ENCODE results near the gene ERGIC1.

The ERGIC1 gene

DNA sequence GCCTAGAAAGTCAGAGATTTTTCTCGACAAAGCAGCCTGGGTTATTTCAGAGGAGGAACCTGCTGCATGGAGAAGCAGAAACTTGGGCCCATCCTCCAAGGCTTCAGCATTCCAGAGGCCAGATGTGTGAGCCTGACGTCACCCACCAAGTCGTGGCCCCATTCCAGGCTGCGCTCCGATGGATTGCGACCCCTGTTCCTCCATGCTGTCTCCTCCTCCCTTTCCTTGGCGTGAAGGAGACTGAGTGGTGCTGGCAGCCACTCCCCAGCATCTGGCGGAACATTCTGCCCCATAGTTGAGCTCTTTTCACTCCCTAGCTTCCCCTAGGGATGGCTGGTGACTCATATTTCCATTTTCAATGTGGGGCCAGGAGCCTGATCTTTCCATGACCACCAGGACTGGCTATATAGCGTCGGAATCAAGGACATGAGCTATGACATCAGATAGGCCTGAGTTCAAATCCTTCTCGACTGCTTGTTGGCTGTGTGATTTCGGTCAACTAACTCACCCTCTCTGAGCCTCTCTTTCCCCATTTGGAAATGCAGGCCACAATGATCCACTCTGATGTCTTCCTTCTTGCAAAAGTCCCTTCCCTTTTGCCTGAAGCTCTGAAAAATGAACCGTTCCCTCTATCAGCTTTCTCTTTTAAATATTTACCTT, 38.6 kb upstream of the ERGIC1 start:
- H3K27ac ChIP-seq, result no peak overlapping the region
- H3K79me2 ChIP-seq (ENCODE audit: insufficient read depth, low read depth), result no peaks in the 10 kb centered on the region
- no peaks in the 10 kb centered on the region for H3K4me1 ChIP-seq (ENCODE audit: low read depth, poor library complexity, severe bottlenecking)
- TF ChIP-seq, protein P1, sequence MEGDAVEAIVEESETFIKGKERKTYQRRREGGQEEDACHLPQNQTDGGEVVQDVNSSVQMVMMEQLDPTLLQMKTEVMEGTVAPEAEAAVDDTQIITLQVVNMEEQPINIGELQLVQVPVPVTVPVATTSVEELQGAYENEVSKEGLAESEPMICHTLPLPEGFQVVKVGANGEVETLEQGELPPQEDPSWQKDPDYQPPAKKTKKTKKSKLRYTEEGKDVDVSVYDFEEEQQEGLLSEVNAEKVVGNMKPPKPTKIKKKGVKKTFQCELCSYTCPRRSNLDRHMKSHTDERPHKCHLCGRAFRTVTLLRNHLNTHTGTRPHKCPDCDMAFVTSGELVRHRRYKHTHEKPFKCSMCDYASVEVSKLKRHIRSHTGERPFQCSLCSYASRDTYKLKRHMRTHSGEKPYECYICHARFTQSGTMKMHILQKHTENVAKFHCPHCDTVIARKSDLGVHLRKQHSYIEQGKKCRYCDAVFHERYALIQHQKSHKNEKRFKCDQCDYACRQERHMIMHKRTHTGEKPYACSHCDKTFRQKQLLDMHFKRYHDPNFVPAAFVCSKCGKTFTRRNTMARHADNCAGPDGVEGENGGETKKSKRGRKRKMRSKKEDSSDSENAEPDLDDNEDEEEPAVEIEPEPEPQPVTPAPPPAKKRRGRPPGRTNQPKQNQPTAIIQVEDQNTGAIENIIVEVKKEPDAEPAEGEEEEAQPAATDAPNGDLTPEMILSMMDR (conservative IDR thresholded peaks at IDR 0.05; ENCODE audit: low read depth, low read length), result no peak
- no peaks in the 10 kb centered on the region for H3K27me3 ChIP-seq (ENCODE audit: insufficient read depth, low read depth)
- H3K9ac ChIP-seq, result no peak overlapping the region
- no peaks in the 10 kb centered on the region for H4K20me1 ChIP-seq (ENCODE audit: insufficient read depth)
- no peak overlapping the region for H3K4me3 ChIP-seq (IDR thresholded peaks at IDR 0.05; ENCODE audit: insufficient read depth, low read depth, low read length)
- no peak overlapping the region for H3K4me2 ChIP-seq
- H2AFZ ChIP-seq (ENCODE audit: low read depth), result no peak overlapping the region
- no peaks in the 10 kb centered on the region for H3K36me3 ChIP-seq (ENCODE audit: insufficient read depth)

DNA sequence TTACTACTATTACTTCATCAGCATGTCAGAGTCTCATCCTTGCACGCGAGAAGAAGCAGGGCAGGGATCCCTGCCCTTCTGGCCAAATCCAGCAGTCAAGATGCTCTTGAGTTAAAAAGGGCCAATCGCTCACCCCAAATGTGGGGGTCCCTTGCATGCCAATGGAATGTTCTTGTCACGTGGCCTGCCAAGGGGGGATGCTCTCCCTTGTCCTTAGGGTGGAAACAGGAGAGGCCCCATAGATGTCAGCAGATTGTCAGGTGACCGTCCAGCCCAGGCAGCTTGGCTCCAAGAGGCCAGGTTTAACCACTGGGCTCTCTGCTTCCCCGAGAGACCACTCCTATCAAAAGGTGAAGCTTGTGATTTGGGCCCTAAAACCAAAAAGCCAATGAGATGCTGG, 37.7 kb upstream of the ERGIC1 start:
- H3K4me2 ChIP-seq, result no peak overlapping the region
- H3K9ac ChIP-seq, result no peak overlapping the region
- H4K20me1 ChIP-seq (ENCODE audit: insufficient read depth), result no peaks in the 10 kb centered on the region
- H3K27ac ChIP-seq, result no peak overlapping the region
- no peaks in the 10 kb centered on the region for H3K4me1 ChIP-seq (ENCODE audit: low read depth, poor library complexity, severe bottlenecking)
- H2AFZ ChIP-seq (ENCODE audit: low read depth), result no peak overlapping the region
- no peaks in the 10 kb centered on the region for H3K79me2 ChIP-seq (ENCODE audit: insufficient read depth, low read depth)
- no peak overlapping the region for H3K4me3 ChIP-seq (IDR thresholded peaks at IDR 0.05; ENCODE audit: insufficient read depth, low read depth, low read length)
- H3K36me3 ChIP-seq (ENCODE audit: insufficient read depth), result no peaks in the 10 kb centered on the region
- TF ChIP-seq, protein P1 (conservative IDR thresholded peaks at IDR 0.05; ENCODE audit: low read depth, low read length), result no peak
- no peaks in the 10 kb centered on the region for H3K27me3 ChIP-seq (ENCODE audit: insufficient read depth, low read depth)

DNA sequence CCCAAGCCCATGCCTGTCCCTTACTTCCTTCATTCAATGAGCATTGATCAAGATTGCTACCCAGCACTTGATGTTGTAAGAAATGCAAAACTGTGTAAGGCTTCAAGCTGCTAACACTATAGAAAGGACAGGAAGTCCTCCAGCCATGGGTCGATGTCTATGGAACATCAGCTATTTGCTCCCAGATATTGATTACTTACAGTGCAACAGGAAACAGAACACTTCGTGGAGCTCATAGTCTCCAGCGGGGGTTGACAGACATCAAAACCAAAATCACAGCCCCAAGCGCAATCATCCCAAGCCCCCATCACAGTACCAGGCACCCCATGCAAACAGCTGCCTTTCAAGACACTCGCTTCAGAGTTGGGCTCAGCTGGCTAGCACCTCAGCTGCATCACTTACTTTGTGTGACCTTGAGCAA, 36.3 kb upstream of the ERGIC1 start:
- no peak overlapping the region for H3K4me2 ChIP-seq
- no peaks in the 10 kb centered on the region for H4K20me1 ChIP-seq (ENCODE audit: insufficient read depth)
- no peaks in the 10 kb centered on the region for H3K27me3 ChIP-seq (ENCODE audit: insufficient read depth, low read depth)
- TF ChIP-seq, protein P1 (conservative IDR thresholded peaks at IDR 0.05; ENCODE audit: low read depth, low read length), result no peak
- no peak overlapping the region for H3K4me3 ChIP-seq (IDR thresholded peaks at IDR 0.05; ENCODE audit: insufficient read depth, low read depth, low read length)
- H3K79me2 ChIP-seq (ENCODE audit: insufficient read depth, low read depth), result no peaks in the 10 kb centered on the region
- H3K27ac ChIP-seq, result no peak overlapping the region
- H3K4me1 ChIP-seq (ENCODE audit: low read depth, poor library complexity, severe bottlenecking), result no peaks in the 10 kb centered on the region
- H2AFZ ChIP-seq (ENCODE audit: low read depth), result no peak overlapping the region
- no peaks in the 10 kb centered on the region for H3K36me3 ChIP-seq (ENCODE audit: insufficient read depth)
- no peak overlapping the region for H3K9ac ChIP-seq

DNA sequence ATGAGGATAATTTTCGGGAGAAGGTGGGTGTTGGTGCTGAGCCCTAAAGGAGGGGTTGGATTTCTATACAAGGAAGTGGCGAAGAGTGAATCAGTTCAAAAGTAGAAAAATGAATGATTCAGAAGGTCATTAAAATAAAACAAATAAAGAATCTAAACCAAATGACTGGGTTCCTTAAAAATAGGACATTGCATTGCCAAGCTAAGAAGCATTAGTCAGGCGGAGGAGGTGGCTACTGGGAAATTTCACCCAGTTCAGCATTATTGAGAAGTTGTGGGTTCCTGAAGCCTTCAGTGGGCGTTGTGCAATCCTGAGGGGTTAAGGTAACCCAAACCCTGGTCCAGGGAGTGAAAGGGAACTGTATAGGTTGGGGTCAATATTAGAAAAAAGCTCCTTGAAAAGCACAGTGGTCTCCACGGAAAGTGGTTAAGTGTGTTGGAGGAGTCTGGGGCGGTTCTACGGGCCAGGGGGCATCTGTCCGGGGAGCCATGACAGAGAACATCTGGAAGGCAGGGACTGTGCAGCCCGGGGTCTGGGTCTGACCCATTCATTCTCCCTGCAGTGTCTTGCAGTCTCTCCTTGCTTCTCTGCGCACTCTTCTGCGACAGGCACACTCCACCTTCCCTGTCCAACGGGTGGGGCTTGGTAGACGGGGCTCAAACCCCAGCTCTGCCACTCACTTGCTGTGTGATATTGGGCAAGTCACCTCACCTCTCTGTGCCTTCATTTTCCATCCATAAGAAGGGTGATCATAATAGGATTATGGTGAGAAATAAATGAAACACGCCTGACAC, 35.4 kb upstream of the ERGIC1 start:
- H3K27me3 ChIP-seq (ENCODE audit: insufficient read depth, low read depth), result no peaks in the 10 kb centered on the region
- H3K79me2 ChIP-seq (ENCODE audit: insufficient read depth, low read depth), result no peaks in the 10 kb centered on the region
- TF ChIP-seq, protein P1 (conservative IDR thresholded peaks at IDR 0.05; ENCODE audit: low read depth, low read length), result no peak
- no peak overlapping the region for H3K9ac ChIP-seq
- H3K36me3 ChIP-seq (ENCODE audit: insufficient read depth), result no peaks in the 10 kb centered on the region
- H3K4me1 ChIP-seq (ENCODE audit: low read depth, poor library complexity, severe bottlenecking), result no peaks in the 10 kb centered on the region
- no peaks in the 10 kb centered on the region for H4K20me1 ChIP-seq (ENCODE audit: insufficient read depth)
- no peak overlapping the region for H3K4me3 ChIP-seq (IDR thresholded peaks at IDR 0.05; ENCODE audit: insufficient read depth, low read depth, low read length)
- H2AFZ ChIP-seq (ENCODE audit: low read depth), result no peak overlapping the region
- H3K27ac ChIP-seq, result no peak overlapping the region
- H3K4me2 ChIP-seq, result no peak overlapping the region

Measured in KMS-11 (cell line).